ENCODE data around the gene RIPK4. TPM values are rescaled to one million over a fixed set of nuclear protein-coding genes. Genes with fewer than 3 reads are reported as not detected.

RIPK4 gene
- total and polyA plus RNA-seq, 8 donors: 5.8 to 10.5 (median 8.5) TPM

DNA sequence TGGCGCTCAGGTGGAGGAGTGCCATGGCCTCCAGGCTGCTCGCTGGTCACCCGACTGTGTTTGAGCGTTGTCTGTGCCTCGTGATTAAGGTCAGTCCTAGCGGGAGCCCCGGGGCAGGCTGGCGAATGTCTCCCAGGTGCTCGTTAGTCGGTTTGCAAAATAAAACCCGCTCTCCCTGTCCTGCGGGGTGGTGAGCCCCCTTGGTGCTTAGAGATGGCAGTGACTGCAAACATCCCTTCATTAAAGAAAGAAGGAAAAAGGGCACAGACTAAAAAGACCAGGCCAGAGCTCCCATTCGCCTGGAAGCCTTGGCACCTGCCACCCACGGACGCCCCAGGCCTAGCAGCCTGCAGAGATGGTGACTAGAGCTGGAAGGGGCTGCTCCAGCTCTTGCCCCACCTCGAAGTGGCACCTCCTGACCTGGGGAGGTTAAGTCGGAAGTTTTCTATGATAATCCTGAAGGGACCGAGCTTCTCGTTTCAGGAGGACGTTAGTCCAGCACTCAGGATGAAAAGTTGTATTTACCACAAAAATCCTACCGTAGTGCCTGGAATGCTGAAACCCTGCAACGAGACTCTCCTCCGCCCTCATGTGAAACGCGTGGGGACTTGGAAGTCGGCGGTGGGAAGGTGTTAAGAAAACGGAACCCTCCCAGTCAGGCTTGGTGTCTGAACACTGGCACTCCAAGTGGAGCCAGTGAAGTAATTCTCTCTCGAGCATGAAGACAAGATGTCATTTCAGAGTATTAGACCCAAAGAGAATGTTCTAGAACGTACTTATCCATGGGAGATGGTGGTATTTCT lies 24.6 kb downstream of the RIPK4 start:
- ATAC-seq (no peak), DNase-seq (no peak)
- intact Hi-C loops (cut with DNase I): no loop called here
- Histone ChIP-seq H3K4me3 (no peak overlapping the region), H3K9me3 (peaks cover 0 to 10% of the 10 kb centered on the region in 2 donors), H3K4me1 (no peaks in the 10 kb centered on the region), H3K36me3 (peaks cover 0 to 30% of the 10 kb centered on the region in 2 donors), H3K27ac (no peak overlapping the region), H3K27me3 (peaks cover 0 to 8% of the 10 kb centered on the region in 2 donors)
- TF ChIP-seq, protein P1, sequence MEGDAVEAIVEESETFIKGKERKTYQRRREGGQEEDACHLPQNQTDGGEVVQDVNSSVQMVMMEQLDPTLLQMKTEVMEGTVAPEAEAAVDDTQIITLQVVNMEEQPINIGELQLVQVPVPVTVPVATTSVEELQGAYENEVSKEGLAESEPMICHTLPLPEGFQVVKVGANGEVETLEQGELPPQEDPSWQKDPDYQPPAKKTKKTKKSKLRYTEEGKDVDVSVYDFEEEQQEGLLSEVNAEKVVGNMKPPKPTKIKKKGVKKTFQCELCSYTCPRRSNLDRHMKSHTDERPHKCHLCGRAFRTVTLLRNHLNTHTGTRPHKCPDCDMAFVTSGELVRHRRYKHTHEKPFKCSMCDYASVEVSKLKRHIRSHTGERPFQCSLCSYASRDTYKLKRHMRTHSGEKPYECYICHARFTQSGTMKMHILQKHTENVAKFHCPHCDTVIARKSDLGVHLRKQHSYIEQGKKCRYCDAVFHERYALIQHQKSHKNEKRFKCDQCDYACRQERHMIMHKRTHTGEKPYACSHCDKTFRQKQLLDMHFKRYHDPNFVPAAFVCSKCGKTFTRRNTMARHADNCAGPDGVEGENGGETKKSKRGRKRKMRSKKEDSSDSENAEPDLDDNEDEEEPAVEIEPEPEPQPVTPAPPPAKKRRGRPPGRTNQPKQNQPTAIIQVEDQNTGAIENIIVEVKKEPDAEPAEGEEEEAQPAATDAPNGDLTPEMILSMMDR (IDR thresholded peaks at IDR 0.05): no peak

GRCh38 chr21:41741253-41742072 lies 25.4 kb downstream of the RIPK4 start:
- no peak for DNase-seq
- peaks cover 0 to 8% of the 10 kb centered on the region in 2 donors for H3K27me3 ChIP-seq
- H3K4me1 ChIP-seq: no peaks in the 10 kb centered on the region
- H3K36me3 ChIP-seq: peaks cover 0 to 30% of the 10 kb centered on the region in 2 donors
- no peak for ATAC-seq
- TF ChIP-seq, protein P1 (IDR thresholded peaks at IDR 0.05): no peak
- H3K27ac ChIP-seq: no peak overlapping the region
- H3K9me3 ChIP-seq: peaks cover 0 to 12% of the 10 kb centered on the region in 2 donors
- H3K4me3 ChIP-seq: no peak overlapping the region
- intact Hi-C loops (cut with DNase I): no loop called here

GRCh38 chr21:41740604-41741252 lies 26.1 kb downstream of the RIPK4 start:
- Histone ChIP-seq H3K4me1 (no peaks in the 10 kb centered on the region), H3K36me3 (peaks cover 0 to 30% of the 10 kb centered on the region in 2 donors), H3K27ac (no peak overlapping the region), H3K9me3 (peaks cover 0 to 12% of the 10 kb centered on the region in 2 donors), H3K27me3 (peaks cover 0 to 8% of the 10 kb centered on the region in 2 donors), H3K4me3 (no peak overlapping the region)
- intact Hi-C loops (cut with DNase I): no loop called here
- DNase-seq (no peak), ATAC-seq (no peak)
- TF ChIP-seq, protein P1 (IDR thresholded peaks at IDR 0.05): no peak

- intact Hi-C loops (cut with DNase I): no loop called here
- H3K36me3 ChIP-seq: peaks cover 0 to 30% of the 10 kb centered on the region in 2 donors
- H3K4me1 ChIP-seq: no peaks in the 10 kb centered on the region
- H3K4me3 ChIP-seq: no peak overlapping the region
- TF ChIP-seq, protein P1 (IDR thresholded peaks at IDR 0.05): no peak
- ATAC-seq (no peak), DNase-seq (no peak)
- H3K27me3 ChIP-seq: peaks cover 0 to 8% of the 10 kb centered on the region in 2 donors
- H3K27ac ChIP-seq: no peak overlapping the region
- H3K9me3 ChIP-seq: peaks cover 0 to 12% of the 10 kb centered on the region in 2 donors
These were observed 26.9 kb downstream of the RIPK4 start for GRCh38 chr21:41739936-41740335.
